Hair follicle dermal papilla cell (primary cell): ENCODE data around the gene RCOR3. TPM values are rescaled to one million over a fixed set of nuclear protein-coding genes. Genes with fewer than 3 reads are reported as not detected.

Experiments
- total RNA-seq: library from RNA; depleted of rRNA; stranded (reverse); fragments of >200 nt; gene quantifications from 2 replicates; pipeline ENCODE4 v1.2.3, GENCODE V29; 2012

RCOR3 gene
- 31.8 and 32.5 TPM in 2 replicates for total RNA-seq

GRCh38 chr1:211258756-211259637 is at the start of gene RCOR3:
RCOR3 (plus strand) TSS chr1:211259366; CDS start chr1:211259561, 195 bp downstream.

GRCh38 chr1:211326528-211327345 is 67.6 kb downstream of the RCOR3 start, which contains the start of gene TRAF5:
TRAF5 (plus strand) TSS chr1:211326833; CDS start chr1:211353240, 26,407 bp downstream.

Other genes with a start within 250 kb of the RCOR3 start
- 5.8 and 6.3 TPM in 2 replicates for gene KCNH1, start 125.2 kb upstream of the RCOR3 start, total RNA-seq
- gene TRAF5, start 67.5 kb downstream of the RCOR3 start, total RNA-seq, result 20.4 TPM in 2 replicates
- gene RD3, start 232.8 kb downstream of the RCOR3 start, total RNA-seq, result not detected in 2 replicates